Esophagus squamous epithelium (tissue), 5 donors: ENCODE results near the gene SHFL. TPM values are rescaled to one million over a fixed set of nuclear protein-coding genes. Genes with fewer than 3 reads are reported as not detected.

ENCODE experiments used
- DNase-seq: peaks from one replicate; lab custom pipeline; 2025; lab: John Stamatoyannopoulos, UW
- H3K27ac ChIP-seq, 4 donors: fragments of 200-600 bp; sonication (generic); one replicate each; pipeline ENCODE4 v1.5.1; 2016 to 2019; ENCODE audit warnings: mild to moderate bottlenecking in 1 of 4
- H3K27me3 ChIP-seq, 4 donors: fragments of 200-600 bp; sonication (generic); 1 replicate in 3 of 4; 2 replicates in 1 of 4; pipeline versions ENCODE4 v1.5.1 to v1.6.0; 2017 to 2021; ENCODE audit warnings: antibody characterized with exemption in 1 of 4
- H3K36me3 ChIP-seq, 3 donors: fragments of 200-600 bp; sonication (generic); one replicate each; pipeline ENCODE4 v1.5.1; 2016 to 2019
- H3K4me1 ChIP-seq, 3 donors: fragments of 200-600 bp; sonication (generic); one replicate each; pipeline ENCODE4 v1.5.1; 2017 to 2019
- H3K4me3 ChIP-seq, 4 donors: fragments of 200-600 bp; sonication (generic); 1 replicate in 3 of 4; 2 replicates in 1 of 4; pipeline ENCODE4 v1.5.1; 2016 to 2019; ENCODE audit warnings: mild to moderate bottlenecking in 2 of 4, moderate library complexity in 1 of 4
- H3K9me3 ChIP-seq, 3 donors: fragments of 200-600 bp; sonication (generic); one replicate each; pipeline ENCODE4 v1.5.1; 2016 to 2019
- POLR2A ChIP-seq, 4 donors: fragments of 450-650 bp; IDR thresholded peaks; one replicate each; pipeline ENCODE4 v1.6.1; 2017; ENCODE audit warnings: antibody characterized with exemption in 4 of 4, mild to moderate bottlenecking in 4 of 4, moderate library complexity in 3 of 4
- WGBS, 2 donors: methylation state at CpG; one replicate each; pipeline ENCODE4 v1.1.5; 2018; 5-methylcytosine and 5-hydroxymethylcytosine counted together
- intact Hi-C: fragments of 100-400 bp; cut with DNase I; formaldehyde crosslinking; loops from one replicate; pipeline ENCODE4 v1.15.0; 2022
- total RNA-seq, 4 donors: library from RNA; depleted of rRNA; stranded (reverse); fragments of >200 nt; gene quantifications; one replicate each; pipeline ENCODE4 v1.1.0, GENCODE V29; 2016
- TF ChIP-seq, protein P1 (sequence below), 6 experiments: fragments of 450-650 bp in 4 of 6; fragments of 200-600 bp in 2 of 6; sonication (generic) in 2 of 6; IDR thresholded peaks; one replicate each; pipeline ENCODE4 v1.5.1; 2016 to 2019; ENCODE audit warnings: antibody characterized with exemption in 6 of 6, mild to moderate bottlenecking in 4 of 6, moderate library complexity in 4 of 6
- donor health status: DM: yes; HTN: yes; CAD: no.

The SHFL gene
- total RNA-seq, 4 donors from 2014 or later, result 10.0 to 23.7 (median 14.7) TPM

DNA sequence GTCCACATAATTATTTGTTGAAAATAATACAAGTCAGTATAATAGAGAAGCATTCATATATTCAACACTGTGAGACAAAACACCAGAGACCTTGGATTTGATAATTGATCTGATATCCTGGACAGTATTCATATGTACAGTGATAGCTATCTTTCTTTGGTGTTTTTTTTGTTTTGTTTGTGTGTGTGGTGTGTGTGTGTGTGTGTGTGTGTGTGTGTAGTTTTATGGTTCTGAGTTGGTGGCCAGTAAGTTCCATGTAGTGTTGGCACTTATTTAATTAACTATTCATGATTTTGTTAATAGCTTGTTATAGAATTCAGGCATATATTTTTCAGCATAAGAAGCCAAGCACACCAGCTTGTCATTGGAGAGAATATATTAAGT lies 18.0 kb downstream of the SHFL start:
- no peaks in the 10 kb centered on the region for H3K9me3 ChIP-seq
- H3K27ac ChIP-seq, result peak overlapping the region in 1 of 4 donors; percentile 21
- H3K27me3 ChIP-seq, result no peaks in the 10 kb centered on the region
- no peak for TF ChIP-seq POLR2A (IDR thresholded peaks at IDR 0.05)
- TF ChIP-seq, protein P1, sequence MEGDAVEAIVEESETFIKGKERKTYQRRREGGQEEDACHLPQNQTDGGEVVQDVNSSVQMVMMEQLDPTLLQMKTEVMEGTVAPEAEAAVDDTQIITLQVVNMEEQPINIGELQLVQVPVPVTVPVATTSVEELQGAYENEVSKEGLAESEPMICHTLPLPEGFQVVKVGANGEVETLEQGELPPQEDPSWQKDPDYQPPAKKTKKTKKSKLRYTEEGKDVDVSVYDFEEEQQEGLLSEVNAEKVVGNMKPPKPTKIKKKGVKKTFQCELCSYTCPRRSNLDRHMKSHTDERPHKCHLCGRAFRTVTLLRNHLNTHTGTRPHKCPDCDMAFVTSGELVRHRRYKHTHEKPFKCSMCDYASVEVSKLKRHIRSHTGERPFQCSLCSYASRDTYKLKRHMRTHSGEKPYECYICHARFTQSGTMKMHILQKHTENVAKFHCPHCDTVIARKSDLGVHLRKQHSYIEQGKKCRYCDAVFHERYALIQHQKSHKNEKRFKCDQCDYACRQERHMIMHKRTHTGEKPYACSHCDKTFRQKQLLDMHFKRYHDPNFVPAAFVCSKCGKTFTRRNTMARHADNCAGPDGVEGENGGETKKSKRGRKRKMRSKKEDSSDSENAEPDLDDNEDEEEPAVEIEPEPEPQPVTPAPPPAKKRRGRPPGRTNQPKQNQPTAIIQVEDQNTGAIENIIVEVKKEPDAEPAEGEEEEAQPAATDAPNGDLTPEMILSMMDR (IDR thresholded peaks at IDR 0.05), result no peak
- peaks cover 11 to 20% (median 16%) of the 10 kb centered on the region in 3 donors for H3K36me3 ChIP-seq
- peaks cover 10 to 40% (median 14%) of the 10 kb centered on the region in 3 donors for H3K4me1 ChIP-seq
- H3K4me3 ChIP-seq, result no peak overlapping the region
- intact Hi-C loops, result no loop called here
- no peak for DNase-seq

- H3K9me3 ChIP-seq, result no peaks in the 10 kb centered on the region
- no peak for DNase-seq
- TF ChIP-seq, protein P1 (IDR thresholded peaks at IDR 0.05), result no peak
- TF ChIP-seq POLR2A (IDR thresholded peaks at IDR 0.05), result peak in 1 of 4 donors; percentile 26
- intact Hi-C loops, result no loop called here
- no peaks in the 10 kb centered on the region for H3K27me3 ChIP-seq
- no peak overlapping the region for H3K4me3 ChIP-seq
- peak overlapping the region; percentile 18 to 85 (median 62) for H3K27ac ChIP-seq
- peaks cover 10 to 40% (median 14%) of the 10 kb centered on the region in 3 donors for H3K4me1 ChIP-seq
- WGBS, 2 donors, result 42 to 60% methylated on average over 7 to 11 of the region's 15 CpGs
- peaks cover 18 to 28% (median 23%) of the 10 kb centered on the region in 3 donors for H3K36me3 ChIP-seq
These were observed 18.8 kb downstream of the SHFL start for GRCh38 chr19:10104665-10105508.

GRCh38 chr19:10105509-10106099 lies 19.5 kb downstream of the SHFL start:
- Histone ChIP-seq H3K27me3 (no peaks in the 10 kb centered on the region), H3K4me1 (peaks cover 10 to 40% (median 14%) of the 10 kb centered on the region in 3 donors), H3K36me3 (peaks cover 25 to 35% (median 30%) of the 10 kb centered on the region in 3 donors), H3K27ac (peak overlapping the region; percentile 55 to 85 (median 80)), H3K9me3 (no peaks in the 10 kb centered on the region), H3K4me3 (peak overlapping the region in 3 of 4 donors; percentile 72 to 90 (median 89))
- 15 to 36% methylated on average over 8 to 11 of the region's 16 CpGs for WGBS, 2 donors
- no peak for TF ChIP-seq POLR2A (IDR thresholded peaks at IDR 0.05)
- TF ChIP-seq, protein P1 (IDR thresholded peaks at IDR 0.05), result no peak
- no peak for DNase-seq
- intact Hi-C loops, result no loop called here

DNA sequence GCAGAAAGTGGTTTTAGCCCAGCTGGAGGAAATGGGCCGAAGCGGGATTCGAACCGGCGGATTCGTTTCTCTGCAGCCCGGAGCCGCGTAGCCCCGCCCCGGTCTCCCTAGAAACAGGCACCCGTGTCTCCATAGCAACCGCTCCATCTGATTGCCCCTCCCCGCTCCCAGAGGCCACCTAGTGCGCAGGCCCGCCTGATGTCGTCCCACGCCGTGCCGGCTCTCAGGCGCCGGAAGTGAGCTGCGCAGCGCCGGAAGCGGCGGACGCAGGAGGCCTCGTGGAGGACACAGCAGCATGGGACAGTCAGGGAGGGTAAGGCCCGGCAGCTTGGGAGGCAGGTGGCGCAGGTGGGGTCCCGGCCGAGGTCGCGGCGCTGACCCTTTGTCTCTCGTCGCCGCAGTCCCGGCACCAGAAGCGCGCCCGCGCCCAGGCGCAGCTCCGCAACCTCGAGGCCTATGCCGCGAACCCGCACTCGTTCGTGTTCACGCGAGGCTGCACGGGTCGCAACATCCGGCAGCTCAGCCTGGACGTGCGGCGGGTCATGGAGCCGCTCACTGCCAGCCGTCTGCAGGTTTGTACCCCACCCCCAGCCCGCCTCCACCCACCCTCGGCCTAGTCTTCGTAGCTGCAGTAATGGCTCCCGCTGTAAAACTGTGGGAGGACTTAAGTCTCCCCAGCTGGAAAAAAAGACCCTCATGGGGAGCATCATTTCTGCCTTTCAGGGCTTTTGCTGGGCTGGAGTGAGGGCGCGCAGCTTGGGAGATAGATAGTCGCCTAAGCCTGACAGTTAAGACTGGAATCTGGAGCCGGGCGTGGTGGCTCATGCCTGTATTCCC lies 20.2 kb downstream of the SHFL start, which contains the start of gene PPAN:
Gene PPAN, plus strand, starts transcription at position 263 of the 837 bp plus-strand sequence. Its CDS starts 33 bp downstream, at position 296.
- peaks cover 10 to 47% (median 14%) of the 10 kb centered on the region in 3 donors for H3K4me1 ChIP-seq
- peaks cover 32 to 42% (median 36%) of the 10 kb centered on the region in 3 donors for H3K36me3 ChIP-seq
- peak in 3 of 4 donors; percentile 36 to 71 (median 44) for TF ChIP-seq POLR2A (IDR thresholded peaks at IDR 0.05)
- TF ChIP-seq, protein P1 (IDR thresholded peaks at IDR 0.05), result peak in 1 of 6 experiments; percentile 41
- H3K4me3 ChIP-seq, result peak within 1 kb of the TSS; percentile 53 to 90 (median 80)
- DNase-seq, result peak; percentile 96
- intact Hi-C loops, result no loop called here
- H3K27ac ChIP-seq, result peak within 1 kb of the TSS; percentile 77 to 85 (median 84)
- no peaks in the 10 kb centered on the region for H3K9me3 ChIP-seq
- 0 to 1% methylated on average over 17 to 19 of the region's 71 CpGs for WGBS, 2 donors
- no peaks in the 10 kb centered on the region for H3K27me3 ChIP-seq
